GM12878 (cell line): Measurements from ENCODE around the gene ZNF334. TPM values are rescaled to one million over a fixed set of nuclear protein-coding genes. Genes with fewer than 3 reads are reported as not detected.

ENCODE experiments used
- ATAC-seq: fragments of 200-7000 bp; cut with Tn5 transposase; 3 replicates; pipeline ENCODE4 v1.9.1; 2020; ENCODE audit warnings: mild to moderate bottlenecking, moderate library complexity
- BruUV-seq: library from RNA; stranded (reverse); fragments of 400-500 nt; replicated peaks from 2 replicates; lab custom pipeline; 2021; lab: Mats Ljungman, UMichigan
- CTCF ChIA-PET: fragments of 300-600 bp; sonication (Branson Sonifier 250); formaldehyde crosslinking; extraction: SDS; loops from one replicate; lab custom pipeline; 2021; ENCODE audit warnings: inconsistent platforms; lab: Yijun Ruan, JAX
- POLR2A ChIA-PET: fragments of 350-600 bp; formaldehyde crosslinking; extraction: SDS; loops from one replicate; lab custom pipeline; 2021; ENCODE audit warnings: inconsistent platforms; lab: Charles Lee
- RAD21 ChIA-PET: fragments of 300-600 bp; sonication (Branson Sonifier 250); formaldehyde crosslinking; loops from one replicate; lab custom pipeline; 2023; ENCODE audit warnings: antibody characterized with exemption; ENCODE audit not compliant: unreplicated experiment; lab: Charles Lee
- SMC1A ChIA-PET: fragments of 300-600 bp; sonication (Branson Sonifier 250); formaldehyde crosslinking; loops from one replicate; lab custom pipeline; 2023; ENCODE audit not compliant: unreplicated experiment, uncharacterized antibody; lab: Charles Lee
- DNase-seq: peaks from one replicate; pipeline ENCODE4 v3.0.0-alpha.2; 2011; ENCODE audit warnings: low read depth, low spot score
- FAIRE-seq: peaks from 3 replicates; lab custom pipeline; 2011; peaks lifted over from hg19 to GRCh38; lab: Jason Lieb, UNC
- H2AFZ ChIP-seq: 2 replicates; pipeline ENCODE4 v1.6.0; 2011; ENCODE audit warnings: low read depth, low read length, control low read depth; ENCODE audit not compliant: control insufficient read depth
- H3K27ac ChIP-seq: 2 replicates; pipeline ENCODE4 v1.5.1; 2011; ENCODE audit warnings: control low read depth; ENCODE audit not compliant: control insufficient read depth, insufficient read depth
- H3K27me3 ChIP-seq, 2 experiments: replicated peaks in 1 of 2; 2 replicates each; pipeline versions ENCODE4 v1.6.0 to v1.6.1; 2011; ENCODE audit warnings: low read length in 1 of 2; ENCODE audit not compliant: control insufficient read depth in 2 of 2, insufficient read depth in 2 of 2
- H3K36me3 ChIP-seq, 2 experiments: 2 replicates each; pipeline ENCODE4 v1.5.1; 2011; ENCODE audit warnings: low read length in 1 of 2; ENCODE audit not compliant: control insufficient read depth in 2 of 2, insufficient read depth in 2 of 2
- H3K4me1 ChIP-seq: 2 replicates; pipeline ENCODE4 v1.6.1; 2011; ENCODE audit warnings: mild to moderate bottlenecking, low read length, moderate library complexity, mixed read lengths; ENCODE audit not compliant: control insufficient read depth, insufficient read depth
- H3K4me2 ChIP-seq: 2 replicates; pipeline ENCODE4 v1.6.0; 2011; ENCODE audit warnings: control low read depth; ENCODE audit not compliant: control insufficient read depth, insufficient read depth
- H3K4me3 ChIP-seq: fragments of 200-600 bp; sonication (generic); 2 replicates; pipeline ENCODE4 v1.5.1; 2016
- H3K79me2 ChIP-seq: 2 replicates; pipeline ENCODE4 v1.6.0; 2011; ENCODE audit warnings: low read length; ENCODE audit not compliant: control insufficient read depth, insufficient read depth
- H3K9ac ChIP-seq: 2 replicates; pipeline ENCODE4 v1.8.0; 2011; ENCODE audit warnings: low read length, control low read depth, mixed read lengths; ENCODE audit not compliant: control insufficient read depth, insufficient read depth
- H3K9me3 ChIP-seq: replicated peaks from 3 replicates; pipeline ENCODE4 v1.5.1; 2011; ENCODE audit warnings: mild to moderate bottlenecking, low read length; ENCODE audit not compliant: control insufficient read depth, insufficient read depth
- H4K20me1 ChIP-seq: 2 replicates; pipeline ENCODE4 v1.6.0; 2011; ENCODE audit not compliant: control insufficient read depth, insufficient read depth
- EGR1 ChIP-seq, 2 experiments: IDR thresholded peaks; 1 replicate in 1 of 2; 2 replicates in 1 of 2; pipeline ENCODE4 v1.6.1; 2011 to 2012; ENCODE audit warnings: low read depth in 2 of 2, low read length in 2 of 2, borderline replicate concordance in 1 of 2, mild to moderate bottlenecking in 1 of 2, moderate library complexity in 1 of 2
- KAT2A ChIP-seq: conservative IDR thresholded peaks from 2 replicates; pipeline ENCODE4 v1.6.1; 2011; ENCODE audit warnings: low read depth, low read length; ENCODE audit not compliant: control insufficient read depth
- MEF2A ChIP-seq: IDR thresholded peaks from 2 replicates; pipeline ENCODE4 v1.6.1; 2011; ENCODE audit warnings: low read depth, mild to moderate bottlenecking, low read length, moderate library complexity; ENCODE audit not compliant: insufficient read depth
- RCOR1 ChIP-seq: conservative IDR thresholded peaks from 2 replicates; pipeline ENCODE4 v1.6.1; 2012; ENCODE audit warnings: low read depth, low read length, improper control_type of control experiment
- SMAD5 ChIP-seq: IDR thresholded peaks from 2 replicates; pipeline ENCODE4 v1.6.1; 2016; ENCODE audit warnings: antibody characterized with exemption, low read depth
- SMARCA5 ChIP-seq: fragments of 450-650 bp; IDR thresholded peaks from 2 replicates; pipeline ENCODE4 v1.6.1; 2017; ENCODE audit warnings: mild to moderate bottlenecking
- STAT3 ChIP-seq: IDR thresholded peaks from 2 replicates; pipeline ENCODE4 v1.6.1; 2011; ENCODE audit warnings: low read depth, low read length, improper control_type of control experiment
- YBX1 ChIP-seq: fragments of 450-650 bp; IDR thresholded peaks from 2 replicates; pipeline ENCODE4 v1.6.1; 2016; ENCODE audit warnings: antibody characterized with exemption
- YY1 ChIP-seq: IDR thresholded peaks from 2 replicates; pipeline ENCODE4 v1.6.1; 2011; ENCODE audit warnings: low read depth, mild to moderate bottlenecking, low read length
- WGBS: methylation state at CpG from one replicate; pipeline ENCODE4 v1.1.6; 2016; ENCODE audit warnings: low lambda C conversion rate; ENCODE audit not compliant: insufficient replicate concordance, insufficient coverage; ENCODE audit errors: missing lambda C conversion rate; 5-methylcytosine and 5-hydroxymethylcytosine counted together
- in situ Hi-C: fragments of 300-500 bp; cut with MboI; formaldehyde crosslinking; loops from 9 replicates; pipeline ENCODE4 v1.14.3; 2018; ENCODE audit warnings: mixed read lengths
- intact Hi-C: fragments of 100-400 bp; cut with micrococcal nuclease; formaldehyde crosslinking; loops from one replicate; pipeline ENCODE4 v1.14.2; 2022; ENCODE audit not compliant: unreplicated experiment
- polyA plus RNA-seq, 11 experiments: library from polyadenylated mRNA; depleted of rRNA in 4 of 11; unstranded in 6 of 11; stranded (reverse) in 5 of 11; fragments of >200 nt; fragmentation: Nextera tagmentation in 4 of 11; fragmentation: Illumina TruSeq in 1 of 11; extraction: Ambion mirVana in 4 of 11; extraction: Trizol in 1 of 11; gene quantifications; 1 replicate in 1 of 11; 2 replicates in 10 of 11; pipeline versions ENCODE4 v1.2.1 to v1.2.3, GENCODE V29; 2011 to 2016; ENCODE audit warnings: inconsistent platforms in 2 of 11, missing spikeins in 2 of 11, low read depth in 1 of 11
- total RNA-seq, 4 experiments: library from RNA; depleted of rRNA in 3 of 4; stranded (reverse); fragments of >200 nt in 3 of 4; fragmentation: Illumina TruSeq in 1 of 4; extraction: Trizol in 1 of 4; gene quantifications; 2 replicates each; pipeline versions ENCODE4 v1.2.1 to v1.2.3, GENCODE V29; 2013 to 2021
- TF ChIP-seq, protein P1 (sequence below): fragments of 450-650 bp; IDR thresholded peaks from 2 replicates; pipeline ENCODE4 v1.6.1; 2017; ENCODE audit warnings: mild to moderate bottlenecking, moderate library complexity
- TF ChIP-seq, protein P2 (sequence below): fragments of 450-650 bp; IDR thresholded peaks from 2 replicates; pipeline ENCODE4 v1.6.1; 2016; ENCODE audit warnings: mild to moderate bottlenecking, moderate library complexity, borderline replicate concordance

ZNF334 gene
- total and polyA plus RNA-seq, 10 of the 15 experiments (the other 5 are each of a cell fraction or from before 2014, with no cell fraction given): 0.08 to 2.0 (median 1.2) TPM

DNA sequence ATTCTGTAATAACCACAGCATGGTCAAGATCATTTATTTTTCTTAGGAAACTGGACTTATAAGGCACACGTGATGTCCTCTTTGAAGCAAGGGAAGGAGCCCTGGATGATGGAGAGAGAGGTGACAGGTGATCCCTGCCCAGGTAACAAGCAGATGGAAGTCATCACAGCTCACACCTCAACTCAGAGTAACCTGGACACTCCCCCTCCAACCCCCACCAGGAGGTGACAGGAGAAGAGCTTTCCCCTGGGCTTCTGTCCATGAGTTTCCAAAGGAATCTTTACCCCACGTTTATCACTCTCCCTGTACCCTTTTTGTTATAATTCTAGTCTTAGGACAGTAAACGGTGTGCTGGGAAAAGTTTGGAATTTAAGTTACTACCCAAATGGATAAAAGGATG, 28.4 kb downstream of the ZNF334 start:
- H3K9me3 ChIP-seq: no peaks in the 10 kb centered on the region
- no peak overlapping the region for H3K4me2 ChIP-seq
- in situ Hi-C loops: no loop called here
- WGBS: 9% methylated on average over 3 of the region's 3 CpGs
- intact Hi-C loops: no loop called here
- CTCF ChIA-PET: interaction anchor here (0.6 to 1.4 kb wide), 5 partner anchors 8 to 991 kb away, joined by 3 to 4 read pairs (median 3); no protein-coding TSS in a partner anchor
- H3K79me2 ChIP-seq: no peaks in the 10 kb centered on the region
- POLR2A ChIA-PET: no interaction called here
- FAIRE-seq: no peak
- BruUV-seq: no TSS peak
- no peak overlapping the region for H2AFZ ChIP-seq
- no peaks in the 10 kb centered on the region for H3K4me1 ChIP-seq
- no peaks in the 10 kb centered on the region for H3K36me3 ChIP-seq
- no peak overlapping the region for H3K4me3 ChIP-seq
- H3K9ac ChIP-seq: no peak overlapping the region
- SMC1A ChIA-PET: interaction anchor here (0.6 to 1.4 kb wide), 4 partner anchors 9 to 835 kb away, joined by 3 read pairs; no protein-coding TSS in a partner anchor
- TF ChIP-seq YBX1: no peak
- TF ChIP-seq STAT3: no peak
- TF ChIP-seq SMAD5: no peak
- TF ChIP-seq RCOR1: no peak
- TF ChIP-seq YY1: no peak
- TF ChIP-seq MEF2A: no peak
- TF ChIP-seq EGR1 (IDR thresholded peaks at IDR 0.05; ENCODE audit: borderline replicate concordance in 1 of 2, low read depth in 2 of 2, low read length in 2 of 2): no peak
- TF ChIP-seq, protein P1, sequence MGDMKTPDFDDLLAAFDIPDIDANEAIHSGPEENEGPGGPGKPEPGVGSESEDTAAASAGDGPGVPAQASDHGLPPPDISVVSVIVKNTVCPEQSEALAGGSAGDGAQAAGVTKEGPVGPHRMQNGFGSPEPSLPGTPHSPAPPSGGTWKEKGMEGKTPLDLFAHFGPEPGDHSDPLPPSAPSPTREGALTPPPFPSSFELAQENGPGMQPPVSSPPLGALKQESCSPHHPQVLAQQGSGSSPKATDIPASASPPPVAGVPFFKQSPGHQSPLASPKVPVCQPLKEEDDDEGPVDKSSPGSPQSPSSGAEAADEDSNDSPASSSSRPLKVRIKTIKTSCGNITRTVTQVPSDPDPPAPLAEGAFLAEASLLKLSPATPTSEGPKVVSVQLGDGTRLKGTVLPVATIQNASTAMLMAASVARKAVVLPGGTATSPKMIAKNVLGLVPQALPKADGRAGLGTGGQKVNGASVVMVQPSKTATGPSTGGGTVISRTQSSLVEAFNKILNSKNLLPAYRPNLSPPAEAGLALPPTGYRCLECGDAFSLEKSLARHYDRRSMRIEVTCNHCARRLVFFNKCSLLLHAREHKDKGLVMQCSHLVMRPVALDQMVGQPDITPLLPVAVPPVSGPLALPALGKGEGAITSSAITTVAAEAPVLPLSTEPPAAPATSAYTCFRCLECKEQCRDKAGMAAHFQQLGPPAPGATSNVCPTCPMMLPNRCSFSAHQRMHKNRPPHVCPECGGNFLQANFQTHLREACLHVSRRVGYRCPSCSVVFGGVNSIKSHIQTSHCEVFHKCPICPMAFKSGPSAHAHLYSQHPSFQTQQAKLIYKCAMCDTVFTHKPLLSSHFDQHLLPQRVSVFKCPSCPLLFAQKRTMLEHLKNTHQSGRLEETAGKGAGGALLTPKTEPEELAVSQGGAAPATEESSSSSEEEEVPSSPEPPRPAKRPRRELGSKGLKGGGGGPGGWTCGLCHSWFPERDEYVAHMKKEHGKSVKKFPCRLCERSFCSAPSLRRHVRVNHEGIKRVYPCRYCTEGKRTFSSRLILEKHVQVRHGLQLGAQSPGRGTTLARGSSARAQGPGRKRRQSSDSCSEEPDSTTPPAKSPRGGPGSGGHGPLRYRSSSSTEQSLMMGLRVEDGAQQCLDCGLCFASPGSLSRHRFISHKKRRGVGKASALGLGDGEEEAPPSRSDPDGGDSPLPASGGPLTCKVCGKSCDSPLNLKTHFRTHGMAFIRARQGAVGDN: no peak
- no peak for TF ChIP-seq SMARCA5
- no peak for TF ChIP-seq KAT2A
- TF ChIP-seq, protein P2, sequence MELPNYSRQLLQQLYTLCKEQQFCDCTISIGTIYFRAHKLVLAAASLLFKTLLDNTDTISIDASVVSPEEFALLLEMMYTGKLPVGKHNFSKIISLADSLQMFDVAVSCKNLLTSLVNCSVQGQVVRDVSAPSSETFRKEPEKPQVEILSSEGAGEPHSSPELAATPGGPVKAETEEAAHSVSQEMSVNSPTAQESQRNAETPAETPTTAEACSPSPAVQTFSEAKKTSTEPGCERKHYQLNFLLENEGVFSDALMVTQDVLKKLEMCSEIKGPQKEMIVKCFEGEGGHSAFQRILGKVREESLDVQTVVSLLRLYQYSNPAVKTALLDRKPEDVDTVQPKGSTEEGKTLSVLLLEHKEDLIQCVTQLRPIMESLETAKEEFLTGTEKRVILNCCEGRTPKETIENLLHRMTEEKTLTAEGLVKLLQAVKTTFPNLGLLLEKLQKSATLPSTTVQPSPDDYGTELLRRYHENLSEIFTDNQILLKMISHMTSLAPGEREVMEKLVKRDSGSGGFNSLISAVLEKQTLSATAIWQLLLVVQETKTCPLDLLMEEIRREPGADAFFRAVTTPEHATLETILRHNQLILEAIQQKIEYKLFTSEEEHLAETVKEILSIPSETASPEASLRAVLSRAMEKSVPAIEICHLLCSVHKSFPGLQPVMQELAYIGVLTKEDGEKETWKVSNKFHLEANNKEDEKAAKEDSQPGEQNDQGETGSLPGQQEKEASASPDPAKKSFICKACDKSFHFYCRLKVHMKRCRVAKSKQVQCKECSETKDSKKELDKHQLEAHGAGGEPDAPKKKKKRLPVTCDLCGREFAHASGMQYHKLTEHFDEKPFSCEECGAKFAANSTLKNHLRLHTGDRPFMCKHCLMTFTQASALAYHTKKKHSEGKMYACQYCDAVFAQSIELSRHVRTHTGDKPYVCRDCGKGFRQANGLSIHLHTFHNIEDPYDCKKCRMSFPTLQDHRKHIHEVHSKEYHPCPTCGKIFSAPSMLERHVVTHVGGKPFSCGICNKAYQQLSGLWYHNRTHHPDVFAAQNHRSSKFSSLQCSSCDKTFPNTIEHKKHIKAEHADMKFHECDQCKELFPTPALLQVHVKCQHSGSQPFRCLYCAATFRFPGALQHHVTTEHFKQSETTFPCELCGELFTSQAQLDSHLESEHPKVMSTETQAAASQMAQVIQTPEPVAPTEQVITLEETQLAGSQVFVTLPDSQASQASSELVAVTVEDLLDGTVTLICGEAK: no peak
- TF ChIP-seq, all 136 proteins: peak for 0
- Histone ChIP-seq H4K20me1 (no peaks in the 10 kb centered on the region), H3K27me3 (no peaks in the 10 kb centered on the region; a peak in 1 of 4 replicates), H3K27ac (no peak overlapping the region)
- ATAC-seq (no peak), DNase-seq (no peak)
- RAD21 ChIA-PET: no interaction called here
